ENCODE results near the gene TP63. TPM values are rescaled to one million over a fixed set of nuclear protein-coding genes. Genes with fewer than 3 reads are reported as not detected.

Gene TP63
- total RNA-seq, 1 experiment from 2014 or later, result not detected

DNA sequence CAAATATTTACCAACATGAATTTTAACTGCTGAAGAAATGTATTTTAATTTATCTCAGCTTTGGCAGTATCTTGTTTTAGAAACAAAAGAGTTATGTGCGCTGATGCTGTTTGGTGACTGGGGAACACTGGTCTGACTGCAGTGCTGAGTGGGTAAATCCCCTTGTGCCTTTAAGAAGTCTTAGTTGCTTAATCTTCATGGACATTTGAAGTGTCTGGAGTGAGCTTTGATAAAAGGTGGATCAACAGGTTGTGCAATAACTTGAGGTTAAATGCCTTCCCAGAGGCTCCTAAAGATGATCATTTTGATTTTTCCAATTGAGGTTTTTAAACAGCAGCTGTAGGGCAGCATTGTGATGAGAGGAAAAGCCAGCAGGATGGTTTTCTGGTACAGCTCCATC is 68.7 kb downstream of the TP63 start:
- no CpG with 5 or more reads among the region's 1 CpG for WGBS (ENCODE audit: extremely low coverage, insufficient read length, low lambda C conversion rate)
- no peak overlapping the region for H2BK15ac ChIP-seq (ENCODE audit: low read depth, low read length)
- H3K4me2 ChIP-seq (ENCODE audit: insufficient read depth, insufficient read length, low read length), result no peak overlapping the region
- no peaks in the 10 kb centered on the region for H4K20me1 ChIP-seq (ENCODE audit: control insufficient read depth, insufficient read depth, insufficient read length)
- no peak overlapping the region for H3K27ac Mint-ChIP-seq
- H3K4me1 ChIP-seq (ENCODE audit: insufficient read depth, low read length), result no peaks in the 10 kb centered on the region
- H3K23ac ChIP-seq (ENCODE audit: insufficient read length, low read depth, low read length), result no peak overlapping the region
- H3K9me3 ChIP-seq (ENCODE audit: control insufficient read depth, low read depth, low read length), result no peaks in the 10 kb centered on the region
- no peaks in the 10 kb centered on the region for H3K36me3 Mint-ChIP-seq (ENCODE audit: insufficient read depth in 1 of 3, low read depth in 3 of 3)
- H3K27me3 Mint-ChIP-seq (ENCODE audit: low read depth), result no peaks in the 10 kb centered on the region
- no peak overlapping the region for H4K91ac ChIP-seq (ENCODE audit: insufficient read length, low read depth, low read length)
- H2AK5ac ChIP-seq (ENCODE audit: insufficient read length, low read length), result no peak overlapping the region
- H3K4me1 Mint-ChIP-seq, result peaks cover 7 to 10% of the 10 kb centered on the region in 2 experiments
- H2BK120ac ChIP-seq (ENCODE audit: low read depth, low read length, poor library complexity, severe bottlenecking), result no peak overlapping the region
- no peak overlapping the region for H2BK12ac ChIP-seq (ENCODE audit: insufficient read length, low read depth, low read length)
- no peak overlapping the region for H2BK5ac ChIP-seq (ENCODE audit: insufficient read length, low read length)
- no peaks in the 10 kb centered on the region for H3K27me3 ChIP-seq (ENCODE audit: insufficient read depth, low read length)
- no peak overlapping the region for H2BK20ac ChIP-seq (ENCODE audit: low read depth, low read length, poor library complexity, severe bottlenecking)
- no peak for DNase-seq
- H4K5ac ChIP-seq (ENCODE audit: insufficient read length, low read depth, low read length), result no peak overlapping the region
- no peak overlapping the region for H3K18ac ChIP-seq (ENCODE audit: insufficient read length, low read depth, low read length)
- no peak overlapping the region for H3K14ac ChIP-seq (ENCODE audit: insufficient read depth, low read length)
- H3T11ph ChIP-seq (ENCODE audit: low read length), result no peak overlapping the region
- H3K9me3 Mint-ChIP-seq, result no peaks in the 10 kb centered on the region
- H3K79me1 ChIP-seq (ENCODE audit: insufficient read depth, low read depth, low read length, poor library complexity, severe bottlenecking), result no peaks in the 10 kb centered on the region
- TF ChIP-seq, protein P1, sequence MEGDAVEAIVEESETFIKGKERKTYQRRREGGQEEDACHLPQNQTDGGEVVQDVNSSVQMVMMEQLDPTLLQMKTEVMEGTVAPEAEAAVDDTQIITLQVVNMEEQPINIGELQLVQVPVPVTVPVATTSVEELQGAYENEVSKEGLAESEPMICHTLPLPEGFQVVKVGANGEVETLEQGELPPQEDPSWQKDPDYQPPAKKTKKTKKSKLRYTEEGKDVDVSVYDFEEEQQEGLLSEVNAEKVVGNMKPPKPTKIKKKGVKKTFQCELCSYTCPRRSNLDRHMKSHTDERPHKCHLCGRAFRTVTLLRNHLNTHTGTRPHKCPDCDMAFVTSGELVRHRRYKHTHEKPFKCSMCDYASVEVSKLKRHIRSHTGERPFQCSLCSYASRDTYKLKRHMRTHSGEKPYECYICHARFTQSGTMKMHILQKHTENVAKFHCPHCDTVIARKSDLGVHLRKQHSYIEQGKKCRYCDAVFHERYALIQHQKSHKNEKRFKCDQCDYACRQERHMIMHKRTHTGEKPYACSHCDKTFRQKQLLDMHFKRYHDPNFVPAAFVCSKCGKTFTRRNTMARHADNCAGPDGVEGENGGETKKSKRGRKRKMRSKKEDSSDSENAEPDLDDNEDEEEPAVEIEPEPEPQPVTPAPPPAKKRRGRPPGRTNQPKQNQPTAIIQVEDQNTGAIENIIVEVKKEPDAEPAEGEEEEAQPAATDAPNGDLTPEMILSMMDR (conservative IDR thresholded peaks at IDR 0.05), result no peak
- no peak overlapping the region for H3K9ac ChIP-seq (ENCODE audit: extremely low read depth, insufficient read length, low read length)
- H4K8ac ChIP-seq (replicated peaks; ENCODE audit: insufficient read length, low read depth, low read length), result no peak overlapping the region
- no peak overlapping the region for H3K4me3 Mint-ChIP-seq
- no peaks in the 10 kb centered on the region for H3K79me2 ChIP-seq (ENCODE audit: insufficient read depth, low read length)
- no peak overlapping the region for H3K56ac ChIP-seq (ENCODE audit: insufficient read length, low read depth, low read length)
- no peak overlapping the region for H3K27ac ChIP-seq (ENCODE audit: insufficient read length, low read depth, low read length)
- no peaks in the 10 kb centered on the region for H3K23me2 ChIP-seq (ENCODE audit: insufficient read length, low read depth, low read length, poor library complexity, severe bottlenecking)
- H2AFZ ChIP-seq (ENCODE audit: low read length), result no peak overlapping the region
- no peak overlapping the region for H3K4ac ChIP-seq (ENCODE audit: low read depth, low read length)

Measured in H9 (cell line).